NCI-H187 treated with DMSO at 0.1 percent for 48 hours (cell line): ENCODE results near the gene KCNQ1OT1.
"Not testable (repeated sequence)": the region's sequence is repeated elsewhere in the genome, so short reads cannot be mapped to it uniquely, and the experiment has no call there.

Experiments used
- DNase-seq: peaks from one replicate; lab custom pipeline; 2025; lab: John Stamatoyannopoulos, UW

KCNQ1OT1 gene

GRCh38 chr11:2652333-2653197 lies 47.2 kb downstream of the KCNQ1OT1 start:
- no peak for DNase-seq

GRCh38 chr11:2651826-2652271 lies 47.9 kb downstream of the KCNQ1OT1 start:
- no peak for DNase-seq

GRCh38 chr11:2651054-2651617 lies 48.7 kb downstream of the KCNQ1OT1 start:
- no peak for DNase-seq

GRCh38 chr11:2650343-2650867 lies 49.4 kb downstream of the KCNQ1OT1 start:
- no peak for DNase-seq

- no peak for DNase-seq
These were observed 49.9 kb downstream of the KCNQ1OT1 start for GRCh38 chr11:2649848-2650247.

GRCh38 chr11:2649400-2649799 lies 50.4 kb downstream of the KCNQ1OT1 start:
- DNase-seq: no peak

GRCh38 chr11:2647953-2648352 lies 51.8 kb downstream of the KCNQ1OT1 start:
- no peak for DNase-seq

GRCh38 chr11:2647167-2647566 lies 52.6 kb downstream of the KCNQ1OT1 start:
- DNase-seq: no peak

- no peak for DNase-seq
These were observed 54.0 kb downstream of the KCNQ1OT1 start for GRCh38 chr11:2645779-2646118.

GRCh38 chr11:2644844-2645778 lies 54.7 kb downstream of the KCNQ1OT1 start:
- DNase-seq: no peak

GRCh38 chr11:2643746-2644145 lies 56.0 kb downstream of the KCNQ1OT1 start:
- DNase-seq: no peak

- DNase-seq: no peak
These were observed 58.2 kb downstream of the KCNQ1OT1 start for GRCh38 chr11:2641623-2642022.

GRCh38 chr11:2639763-2640162 lies 60.0 kb downstream of the KCNQ1OT1 start:
- not testable (repeated sequence) for DNase-seq

GRCh38 chr11:2631161-2631560 lies 68.6 kb downstream of the KCNQ1OT1 start:
- no peak for DNase-seq

- no peak for DNase-seq
These were observed 69.1 kb downstream of the KCNQ1OT1 start for GRCh38 chr11:2630679-2631078.

GRCh38 chr11:2625183-2625582 lies 74.6 kb downstream of the KCNQ1OT1 start:
- DNase-seq: no peak

GRCh38 chr11:2621894-2622293 lies 77.9 kb downstream of the KCNQ1OT1 start:
- no peak for DNase-seq

- DNase-seq: no peak
These were observed 86.8 kb downstream of the KCNQ1OT1 start for GRCh38 chr11:2612884-2613571.

- DNase-seq: no peak
These were observed 90.4 kb downstream of the KCNQ1OT1 start for GRCh38 chr11:2609345-2609744.

GRCh38 chr11:2599561-2600189 lies 100.1 kb downstream of the KCNQ1OT1 start:
- no peak for DNase-seq

- no peak for DNase-seq
These were observed 104.6 kb downstream of the KCNQ1OT1 start for GRCh38 chr11:2595204-2595603.
